ENCODE data around the gene CPNE7.
A peak's percentile ranks its signal among the peaks of the same experiment; 100 is the strongest.
"Not testable (repeated sequence)": the region's sequence is repeated elsewhere in the genome, so short reads cannot be mapped to it uniquely, and the experiment has no call there.

The CPNE7 gene

DNA sequence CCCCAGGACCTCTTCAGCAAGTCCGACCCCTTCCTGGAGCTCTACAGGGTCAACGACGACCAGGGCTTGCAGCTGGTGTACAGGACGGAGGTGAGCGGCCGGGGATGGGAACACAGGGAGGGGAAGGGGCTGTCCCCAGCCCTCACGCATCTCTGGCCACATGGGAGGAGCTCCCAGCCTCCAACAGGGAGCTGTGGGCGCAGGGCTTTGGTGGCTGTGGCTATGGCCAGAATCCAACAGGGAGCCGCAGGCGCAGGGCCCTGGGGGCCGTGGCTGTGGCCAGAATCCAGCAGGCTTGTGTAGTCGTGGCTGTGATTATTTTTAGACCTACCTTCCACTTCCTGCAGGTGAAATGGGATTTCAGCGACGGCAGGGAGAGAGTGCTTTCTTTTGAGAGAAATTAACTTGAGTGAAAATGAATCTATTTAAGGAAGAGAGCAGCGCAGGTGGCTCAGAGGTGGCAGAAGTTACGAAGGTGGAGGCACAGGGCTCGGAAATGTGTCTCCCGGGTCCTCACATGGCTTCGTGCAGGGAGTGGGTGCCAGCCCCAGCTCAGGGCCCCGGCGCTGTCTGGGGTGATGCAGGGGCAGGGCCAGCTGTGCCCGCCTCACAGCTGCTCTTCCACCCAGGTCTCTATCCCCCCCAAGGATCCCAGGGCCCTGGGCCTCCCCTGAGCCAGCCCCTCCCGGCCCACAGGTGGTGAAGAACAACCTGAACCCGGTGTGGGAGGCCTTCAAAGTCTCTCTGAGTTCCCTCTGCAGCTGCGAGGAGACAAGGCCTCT is 9.4 kb downstream of the CPNE7 start:
- no peak for DNase-seq

DNA sequence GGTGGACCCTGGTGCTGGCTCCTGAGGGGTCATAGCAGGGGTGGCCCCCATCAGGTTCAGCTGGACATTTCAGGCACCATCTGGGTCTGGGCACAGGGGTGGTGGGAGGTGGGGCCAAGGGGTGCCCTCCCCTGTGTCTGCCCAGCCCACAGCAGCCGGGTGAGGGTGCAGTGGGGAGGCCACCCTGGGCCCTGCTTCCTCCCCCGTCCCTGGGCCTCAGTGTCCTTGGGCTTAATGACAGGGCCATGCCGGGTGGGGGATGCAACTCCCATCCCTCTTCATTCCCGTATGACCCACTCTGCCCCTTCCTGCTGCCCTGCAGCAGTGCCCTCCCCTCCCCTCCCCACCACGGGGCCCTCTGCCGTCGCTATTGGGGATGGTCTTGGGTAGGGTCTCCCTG is 10.7 kb downstream of the CPNE7 start:
- DNase-seq, result no peak

- peak in 1 of 2 experiments; percentile 12 for DNase-seq
Measured at GRCh38 chr16:89586853-89587252, 11.3 kb downstream of the CPNE7 start.

DNA sequence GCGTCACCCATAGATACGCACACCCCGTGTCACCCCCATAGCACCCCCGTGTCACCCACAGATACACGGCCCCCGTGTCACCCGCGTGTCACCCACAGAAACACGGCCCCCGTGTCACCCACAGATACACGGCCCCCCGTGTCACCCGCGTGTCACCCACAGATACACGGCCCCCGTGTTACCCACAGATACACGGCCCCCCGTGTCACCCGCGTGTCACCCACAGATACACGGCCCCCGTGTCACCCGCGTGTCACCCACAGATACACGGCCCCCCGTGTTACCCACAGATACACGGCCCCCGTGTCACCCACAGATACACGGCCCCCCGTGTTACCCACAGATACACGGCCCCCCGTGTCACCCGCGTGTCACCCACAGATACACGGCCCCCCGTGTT is 12.1 kb downstream of the CPNE7 start:
- not testable (repeated sequence) for DNase-seq

GRCh38 chr16:89588413-89589109 is 13.0 kb downstream of the CPNE7 start:
- no peak for DNase-seq

GRCh38 chr16:89589241-89589926 is 13.8 kb downstream of the CPNE7 start:
- DNase-seq, result no peak

- DNase-seq, result no peak
Measured at GRCh38 chr16:89593841-89594240, 18.3 kb downstream of the CPNE7 start.

- DNase-seq, result no peak
Measured at GRCh38 chr16:89595330-89596060, 19.9 kb downstream of the CPNE7 start.

GRCh38 chr16:89596061-89596689 is 20.6 kb downstream of the CPNE7 start:
- no peak for DNase-seq

- no peak for DNase-seq
Measured at GRCh38 chr16:89596957-89597649, 21.5 kb downstream of the CPNE7 start.

DNA sequence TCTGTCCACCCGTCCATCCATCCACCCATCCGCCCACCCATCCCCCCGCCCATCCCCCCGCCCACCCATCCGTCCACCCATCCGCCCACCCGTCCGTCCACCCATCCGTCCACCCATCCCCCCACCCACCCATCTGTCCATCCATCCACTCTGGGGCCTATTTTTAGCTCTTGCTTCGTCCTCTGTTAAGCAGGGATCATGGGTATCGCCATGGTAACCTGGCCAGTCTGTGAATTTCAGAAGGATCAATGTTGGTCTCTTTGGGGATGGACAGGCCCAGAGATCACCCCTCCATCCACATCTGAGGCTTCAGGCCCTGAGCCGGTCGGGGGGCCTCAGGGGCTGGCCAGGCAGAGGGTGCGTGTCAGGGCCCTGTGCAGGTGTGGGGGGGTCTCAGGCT is 22.6 kb downstream of the CPNE7 start:
- DNase-seq, result peak; percentile 23 to 54

- no peak for DNase-seq
Measured at GRCh38 chr16:89599451-89599858, 23.9 kb downstream of the CPNE7 start.

DNA sequence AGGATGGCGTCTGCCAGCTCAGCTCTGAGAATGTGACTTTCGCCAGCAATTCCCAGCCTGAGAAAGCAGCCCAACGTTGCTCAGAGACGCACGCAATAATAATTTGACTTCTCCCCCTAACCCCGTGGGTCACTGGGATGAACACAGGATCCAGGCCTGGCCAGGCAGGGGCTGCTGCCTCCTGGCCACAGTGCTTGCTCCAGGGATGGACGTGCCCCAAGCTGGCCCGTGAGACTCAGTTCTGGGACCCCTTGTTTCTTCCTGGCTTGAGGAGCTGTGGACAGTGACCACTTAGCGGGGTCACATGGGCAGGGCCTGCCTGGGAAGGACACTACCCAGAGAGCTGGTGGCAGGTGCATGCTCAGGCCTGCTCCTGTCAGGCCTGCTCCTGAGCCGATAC is 24.3 kb downstream of the CPNE7 start:
- DNase-seq, result no peak

GRCh38 chr16:89600427-89600826 is 24.9 kb downstream of the CPNE7 start:
- no peak for DNase-seq

- DNase-seq, result no peak
Measured at GRCh38 chr16:89600956-89601355, 25.4 kb downstream of the CPNE7 start.

- DNase-seq, result no peak
Measured at GRCh38 chr16:89601906-89602272, 26.3 kb downstream of the CPNE7 start.

- no peak for DNase-seq
Measured at GRCh38 chr16:89602273-89602951, 26.9 kb downstream of the CPNE7 start.

GRCh38 chr16:89602952-89603590 is 27.5 kb downstream of the CPNE7 start:
- no peak for DNase-seq

- DNase-seq, result no peak
Measured at GRCh38 chr16:89604764-89605163, 29.2 kb downstream of the CPNE7 start.

DNA sequence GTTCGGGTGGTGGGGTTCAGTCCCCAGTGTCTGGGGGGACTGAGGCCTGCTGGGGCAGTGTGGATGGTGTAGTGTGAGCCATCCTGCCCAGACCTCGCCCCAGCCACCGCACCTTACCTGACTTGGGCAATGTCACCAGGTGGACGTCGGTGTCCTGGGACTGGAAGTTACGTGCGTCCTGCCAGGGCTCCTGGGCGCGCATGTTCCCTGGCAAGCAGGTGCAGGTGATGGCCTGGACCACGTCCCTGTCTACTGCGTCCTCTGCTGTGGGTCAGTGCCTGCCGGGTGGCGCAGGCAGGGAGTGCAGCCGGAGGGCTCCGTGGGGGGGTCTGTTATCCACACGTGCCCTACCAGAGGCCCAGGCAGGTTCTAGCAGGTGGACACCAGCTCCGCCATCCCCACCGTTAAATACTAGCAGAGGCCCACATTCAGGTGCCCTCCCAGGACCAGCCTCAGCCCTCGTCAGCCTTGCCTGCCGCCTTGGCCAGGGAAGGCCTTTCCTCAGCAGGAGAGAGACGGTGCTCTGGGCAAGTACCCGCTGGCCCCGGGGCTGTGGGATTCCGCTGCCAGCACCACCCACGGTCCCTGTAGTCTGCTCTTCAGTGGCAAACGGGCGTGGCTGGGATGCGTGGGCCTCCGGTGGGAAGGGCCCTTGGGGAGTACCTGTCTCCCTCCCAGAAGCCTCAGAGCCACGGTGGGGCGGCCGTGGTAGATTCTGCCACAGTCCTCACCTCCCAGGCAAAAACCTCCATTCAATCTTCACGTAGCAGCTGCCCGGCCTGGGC is 29.8 kb downstream of the CPNE7 start:
- DNase-seq, result no peak

Measured in NCI-H446 (cell line).